Gastrocnemius medialis (tissue), 4 donors: ENCODE measurements around the gene NLRC3.

Experiments used
- POLR2A ChIP-seq, 2 donors: fragments of 450-650 bp; IDR thresholded peaks; one replicate each; pipeline ENCODE4 v1.6.1; 2017; ENCODE audit warnings: antibody characterized with exemption in 2 of 2, mild to moderate bottlenecking in 2 of 2, moderate library complexity in 2 of 2
- TF ChIP-seq, protein P1 (sequence below), 5 experiments: fragments of 450-650 bp in 3 of 5; fragments of 200-600 bp in 2 of 5; sonication (generic) in 2 of 5; IDR thresholded peaks in 4 of 5; conservative IDR thresholded peaks in 1 of 5; 1 replicate in 4 of 5; 2 replicates in 1 of 5; pipeline ENCODE4 v1.5.1; 2016 to 2019; ENCODE audit warnings: antibody characterized with exemption in 5 of 5, mild to moderate bottlenecking in 3 of 5, moderate library complexity in 3 of 5

DNA sequence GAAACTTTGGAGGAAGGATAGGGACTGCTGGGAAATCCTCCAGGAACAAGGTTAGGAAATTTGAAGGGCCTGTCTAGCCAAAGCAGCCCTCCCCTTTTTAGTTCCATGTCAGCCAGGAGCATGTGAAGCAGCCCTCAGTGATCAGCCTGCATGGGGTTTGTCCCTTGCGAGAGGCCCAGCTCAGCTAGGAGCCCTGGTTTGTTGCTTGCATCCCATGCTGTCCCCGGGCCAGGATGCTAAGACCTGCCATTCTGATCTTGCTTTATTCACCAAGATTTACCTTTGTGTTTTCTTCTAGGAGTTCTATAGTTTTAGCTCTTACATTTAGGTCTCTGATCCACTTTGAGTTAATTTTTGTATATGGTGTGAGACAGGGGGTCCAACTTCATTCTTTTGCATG is 48.8 kb downstream of the NLRC3 start:
- TF ChIP-seq POLR2A (IDR thresholded peaks at IDR 0.05), result no peak
- TF ChIP-seq, protein P1, sequence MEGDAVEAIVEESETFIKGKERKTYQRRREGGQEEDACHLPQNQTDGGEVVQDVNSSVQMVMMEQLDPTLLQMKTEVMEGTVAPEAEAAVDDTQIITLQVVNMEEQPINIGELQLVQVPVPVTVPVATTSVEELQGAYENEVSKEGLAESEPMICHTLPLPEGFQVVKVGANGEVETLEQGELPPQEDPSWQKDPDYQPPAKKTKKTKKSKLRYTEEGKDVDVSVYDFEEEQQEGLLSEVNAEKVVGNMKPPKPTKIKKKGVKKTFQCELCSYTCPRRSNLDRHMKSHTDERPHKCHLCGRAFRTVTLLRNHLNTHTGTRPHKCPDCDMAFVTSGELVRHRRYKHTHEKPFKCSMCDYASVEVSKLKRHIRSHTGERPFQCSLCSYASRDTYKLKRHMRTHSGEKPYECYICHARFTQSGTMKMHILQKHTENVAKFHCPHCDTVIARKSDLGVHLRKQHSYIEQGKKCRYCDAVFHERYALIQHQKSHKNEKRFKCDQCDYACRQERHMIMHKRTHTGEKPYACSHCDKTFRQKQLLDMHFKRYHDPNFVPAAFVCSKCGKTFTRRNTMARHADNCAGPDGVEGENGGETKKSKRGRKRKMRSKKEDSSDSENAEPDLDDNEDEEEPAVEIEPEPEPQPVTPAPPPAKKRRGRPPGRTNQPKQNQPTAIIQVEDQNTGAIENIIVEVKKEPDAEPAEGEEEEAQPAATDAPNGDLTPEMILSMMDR (IDR thresholded peaks at IDR 0.05 in 4 of 5, conservative IDR thresholded peaks at IDR 0.05 in 1 of 5), result no peak
